HG03039 (cell line): ENCODE measurements around the gene C2orf81.
A peak's percentile ranks its signal among the peaks of the same experiment; 100 is the strongest.
"Not testable (repeated sequence)": the region's sequence is repeated elsewhere in the genome, so short reads cannot be mapped to it uniquely, and the experiment has no call there.

Experiments
- ATAC-seq: cut with Tn5 transposase; IDR thresholded peaks from one replicate; pipeline ENCODE4 v1.9.1; 2021; ENCODE audit warnings: mild to moderate bottlenecking, moderate library complexity; ENCODE audit not compliant: unreplicated experiment

C2orf81 gene

GRCh38 chr2:74421221-74421870 is at the start of gene C2orf81, which contains the start of gene WDR54:
C2orf81 (minus strand) TSS chr2:74421619; CDS start chr2:74421560, 59 bp downstream.
WDR54 (plus strand) TSS chr2:74421730; CDS start chr2:74422154, 424 bp downstream.
- peak; percentile 89 for ATAC-seq

GRCh38 chr2:74470742-74471141 is 49.3 kb upstream of the C2orf81 start:
- not testable (repeated sequence) for ATAC-seq

- ATAC-seq: no peak
Measured at GRCh38 chr2:74464406-74464805, 43.0 kb upstream of the C2orf81 start.

GRCh38 chr2:74462786-74463105 is 41.3 kb upstream of the C2orf81 start:
- ATAC-seq: no peak

- no peak for ATAC-seq
Measured at GRCh38 chr2:74462054-74462785, 40.8 kb upstream of the C2orf81 start.

GRCh38 chr2:74461187-74462053 is 40.0 kb upstream of the C2orf81 start:
- ATAC-seq: no peak

GRCh38 chr2:74460187-74460586 is 38.8 kb upstream of the C2orf81 start:
- not testable (repeated sequence) for ATAC-seq

GRCh38 chr2:74459503-74460118 is 38.2 kb upstream of the C2orf81 start:
- not testable (repeated sequence) for ATAC-seq

GRCh38 chr2:74458938-74459363 is 37.5 kb upstream of the C2orf81 start:
- no peak for ATAC-seq

GRCh38 chr2:74458132-74458937 is 36.9 kb upstream of the C2orf81 start, which contains the start of gene WBP1:
WBP1 (plus strand) TSS chr2:74458438; CDS start chr2:74458603, 165 bp downstream.
- ATAC-seq: peak; percentile 77

- peak; percentile 28 for ATAC-seq
Measured at GRCh38 chr2:74457549-74458131, 36.2 kb upstream of the C2orf81 start.

GRCh38 chr2:74457129-74457548 is 35.7 kb upstream of the C2orf81 start:
- ATAC-seq: no peak

GRCh38 chr2:74454654-74455511 is 33.5 kb upstream of the C2orf81 start, which contains the start of gene INO80B:
INO80B (plus strand) TSS chr2:74455087; CDS start chr2:74455117, 30 bp downstream.
- ATAC-seq: peak; percentile 32

GRCh38 chr2:74450570-74451190 is 29.3 kb upstream of the C2orf81 start:
- no peak for ATAC-seq

- no peak for ATAC-seq
Measured at GRCh38 chr2:74448771-74449170, 27.4 kb upstream of the C2orf81 start.

- no peak for ATAC-seq
Measured at GRCh38 chr2:74447230-74447999, 26.0 kb upstream of the C2orf81 start.
